Measurements from ENCODE around the gene ABAT.
"Not testable (repeated sequence)": the region's sequence is repeated elsewhere in the genome, so short reads cannot be mapped to it uniquely, and the experiment has no call there.

The ABAT gene

DNA sequence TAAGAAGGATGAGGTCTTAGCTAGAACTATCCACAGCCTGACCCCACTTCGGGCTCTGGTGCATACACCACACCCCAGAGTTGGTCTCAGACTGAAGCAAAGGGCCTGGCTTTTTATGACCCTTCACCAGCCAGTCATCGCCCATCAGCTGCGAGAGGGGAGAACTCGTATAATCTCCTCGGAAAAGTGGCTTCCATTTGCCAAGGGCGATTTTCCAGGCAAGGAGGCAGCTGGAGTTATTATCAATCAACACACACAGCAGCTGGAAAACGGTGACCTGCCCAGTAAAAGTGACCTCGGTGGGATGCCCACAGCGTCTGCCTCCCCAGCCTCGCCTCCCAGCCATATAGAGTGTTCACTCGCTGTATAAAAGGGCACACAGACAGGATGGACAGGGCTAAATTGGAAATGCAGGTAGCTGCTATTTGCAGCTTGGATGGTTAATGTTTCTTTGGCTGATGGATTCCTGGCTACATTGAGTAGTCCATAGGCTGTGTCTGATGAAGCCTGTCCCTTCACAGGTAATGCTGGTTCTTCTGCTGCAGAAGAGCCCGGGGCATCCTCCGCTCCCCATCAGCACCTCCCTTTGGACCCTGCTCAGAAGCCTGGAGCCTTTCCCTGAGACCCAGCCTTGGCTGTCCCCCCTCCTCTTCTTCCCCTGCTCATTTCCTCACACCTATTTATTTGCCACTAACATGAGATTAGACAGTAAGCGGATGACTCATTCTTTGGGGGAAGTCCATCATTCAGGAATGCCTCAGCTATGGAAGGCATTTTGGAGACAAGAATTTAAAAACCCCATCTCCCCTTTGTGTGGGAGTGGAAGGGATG, 77.3 kb downstream of the ABAT start:
- no peak for DNase-seq

DNA sequence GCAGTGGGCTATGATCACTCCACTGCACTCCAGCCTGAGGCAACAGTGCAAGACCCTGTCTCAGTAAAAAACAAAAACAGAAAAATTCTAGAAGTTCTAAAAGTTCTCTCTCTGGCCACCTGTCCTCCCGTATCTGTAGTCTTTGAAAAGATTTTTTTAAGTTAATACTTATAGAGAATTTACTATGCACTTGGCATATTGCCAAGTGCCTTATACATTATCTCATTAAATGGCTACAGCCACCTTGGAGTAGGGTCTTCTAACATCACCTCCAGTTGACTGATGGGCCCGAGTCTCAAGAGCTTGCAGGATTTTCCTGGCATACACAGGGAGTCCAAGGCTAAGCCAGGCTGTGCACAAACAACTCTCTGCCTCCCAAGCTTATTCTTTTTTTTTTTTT, 78.3 kb downstream of the ABAT start:
- DNase-seq, result no peak

DNA sequence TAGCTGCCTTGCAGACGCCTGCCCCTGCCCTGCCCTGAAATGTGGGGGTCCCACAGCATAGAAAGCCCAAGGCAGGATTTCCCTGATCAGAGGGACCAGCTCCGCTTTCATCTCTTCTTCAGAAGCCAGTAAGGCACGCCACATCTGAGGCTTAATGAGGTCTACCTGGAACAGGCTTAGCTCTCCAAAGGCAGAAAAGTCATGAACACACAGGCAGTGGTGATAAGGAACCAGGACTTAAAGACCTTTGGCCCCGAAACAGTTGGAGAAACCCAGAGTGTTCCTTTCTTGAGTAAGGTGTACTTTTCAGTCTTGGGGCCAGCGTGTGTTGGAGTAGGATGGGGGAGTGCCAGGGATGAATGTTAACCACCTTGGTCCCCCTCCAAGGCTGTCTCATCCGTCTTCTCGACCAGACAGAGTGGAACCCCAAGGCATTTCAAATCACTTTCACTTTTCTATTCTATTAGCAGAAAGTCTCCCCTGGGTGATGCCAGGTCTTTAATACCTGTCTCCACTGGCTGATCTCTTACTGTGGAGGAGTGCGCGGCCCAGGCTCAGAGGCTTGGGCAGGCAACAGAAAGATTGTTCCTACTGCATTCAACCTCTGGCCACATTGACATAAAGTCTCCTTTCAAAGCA, 79.1 kb downstream of the ABAT start:
- no peak for DNase-seq

DNA sequence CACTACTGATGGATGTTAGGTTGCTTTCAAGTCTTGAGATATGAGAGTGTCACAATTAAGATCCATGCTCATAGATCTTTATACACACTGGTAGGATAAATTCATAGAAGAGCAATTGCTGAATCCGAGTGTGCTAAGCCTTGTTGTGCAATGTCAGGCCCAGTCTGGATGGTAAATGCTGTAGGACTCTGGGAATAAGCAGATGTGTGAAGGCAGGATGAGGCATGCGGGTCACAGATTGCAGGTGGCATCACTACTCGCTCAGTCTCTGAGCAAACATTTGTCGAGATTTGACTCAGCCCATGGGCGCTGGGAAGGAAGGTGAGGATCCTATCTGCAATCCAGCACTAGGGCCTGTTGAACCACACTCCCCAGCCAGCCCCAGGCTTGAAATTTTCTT, 82.3 kb downstream of the ABAT start:
- no peak for DNase-seq

DNA sequence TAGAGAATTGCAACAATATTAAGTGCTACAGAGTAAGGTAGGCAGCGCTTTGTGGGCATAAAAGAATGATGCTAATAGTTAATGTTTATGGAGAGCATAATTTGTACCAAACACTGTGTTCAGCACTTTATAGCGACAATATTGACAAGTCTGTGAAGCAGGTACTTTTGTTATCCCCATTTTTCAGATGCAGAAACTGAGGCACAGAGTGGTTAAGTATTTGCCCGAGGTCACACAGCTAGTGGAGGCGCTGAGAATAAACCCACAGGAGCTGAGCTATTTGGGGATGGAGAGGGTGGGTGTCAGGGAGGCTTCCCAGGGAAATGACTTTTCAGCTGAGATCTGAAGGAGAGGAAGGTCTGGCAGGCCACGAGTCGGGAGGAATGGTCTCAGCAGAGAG, 83.6 kb downstream of the ABAT start:
- DNase-seq, result no peak

DNA sequence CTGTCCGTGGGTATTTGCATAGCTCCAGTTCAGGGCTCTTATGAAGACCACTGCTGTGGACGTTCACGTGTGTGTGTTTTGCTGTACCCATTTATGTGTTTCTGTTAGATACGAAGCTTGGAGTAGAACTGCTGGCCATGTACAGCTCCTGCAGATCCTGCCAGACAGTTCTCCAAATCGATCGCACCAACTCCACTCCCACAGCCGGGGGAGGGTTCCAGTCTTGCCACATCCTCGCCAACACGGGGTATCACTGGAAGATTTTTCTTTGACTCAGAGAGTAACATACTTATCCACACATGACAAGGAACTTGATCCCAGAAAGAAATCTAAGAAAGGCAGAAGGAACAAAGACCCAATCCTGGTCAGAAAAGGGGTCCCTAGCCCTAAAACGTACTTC, 85.6 kb downstream of the ABAT start:
- DNase-seq, result no peak

DNA sequence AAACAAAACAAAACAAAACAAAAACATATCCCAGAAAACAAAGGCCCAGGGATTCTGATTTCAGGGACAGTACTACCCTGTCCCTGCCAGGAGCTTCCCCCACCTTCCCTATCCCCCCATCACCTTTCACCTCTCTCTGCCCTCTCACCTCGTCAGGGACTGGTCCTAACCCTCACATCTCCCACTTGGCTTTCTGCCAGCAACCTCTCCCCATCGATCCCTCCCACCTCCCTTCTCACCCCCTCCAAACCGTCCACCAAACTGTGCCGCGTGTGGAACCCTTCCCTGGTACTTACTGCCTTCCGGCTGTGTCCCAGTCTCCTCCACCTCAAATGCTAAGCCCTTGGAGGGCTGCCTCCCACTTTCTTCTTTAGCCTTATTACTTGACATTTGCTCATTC, 86.7 kb downstream of the ABAT start:
- no peak for DNase-seq

DNA sequence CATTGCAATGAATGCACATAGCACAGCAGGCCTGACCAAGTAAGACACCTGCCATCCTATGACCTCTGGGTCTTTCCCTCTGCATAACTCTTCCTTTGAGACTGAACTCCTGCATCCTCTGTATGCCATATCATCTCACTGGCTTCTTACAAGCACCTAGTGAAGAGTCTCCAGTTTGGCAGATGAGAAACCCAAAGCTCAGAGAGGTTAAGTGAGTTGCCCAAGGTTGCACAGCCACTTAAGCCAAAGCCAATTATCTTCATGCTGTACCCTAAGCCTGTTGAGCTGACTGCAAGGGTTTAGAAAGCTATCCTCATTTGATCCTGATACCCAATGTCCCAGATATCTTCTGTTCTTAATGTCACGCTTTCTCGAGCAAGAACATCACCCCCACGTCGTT, 87.8 kb downstream of the ABAT start:
- no peak for DNase-seq

DNA sequence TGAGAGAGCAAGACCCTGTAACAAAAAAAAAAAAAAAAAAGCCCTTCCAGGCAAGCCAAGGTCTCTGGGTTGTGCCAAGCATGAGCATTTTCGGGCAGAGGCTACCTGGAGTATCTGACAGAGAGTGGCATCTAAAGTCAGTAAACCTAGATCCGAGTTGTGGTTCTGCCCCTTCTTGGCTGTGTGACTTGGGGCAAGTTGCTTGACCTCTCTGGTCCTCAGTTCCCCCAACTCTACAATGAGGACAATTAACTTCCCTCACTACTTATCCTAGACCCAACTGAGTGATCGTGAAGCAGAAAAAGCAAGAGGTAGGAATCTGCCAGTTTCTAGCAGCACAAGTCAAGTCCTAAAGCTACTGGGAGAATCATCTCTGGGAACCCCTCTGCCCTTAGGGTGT, 88.7 kb downstream of the ABAT start:
- DNase-seq, result no peak

DNA sequence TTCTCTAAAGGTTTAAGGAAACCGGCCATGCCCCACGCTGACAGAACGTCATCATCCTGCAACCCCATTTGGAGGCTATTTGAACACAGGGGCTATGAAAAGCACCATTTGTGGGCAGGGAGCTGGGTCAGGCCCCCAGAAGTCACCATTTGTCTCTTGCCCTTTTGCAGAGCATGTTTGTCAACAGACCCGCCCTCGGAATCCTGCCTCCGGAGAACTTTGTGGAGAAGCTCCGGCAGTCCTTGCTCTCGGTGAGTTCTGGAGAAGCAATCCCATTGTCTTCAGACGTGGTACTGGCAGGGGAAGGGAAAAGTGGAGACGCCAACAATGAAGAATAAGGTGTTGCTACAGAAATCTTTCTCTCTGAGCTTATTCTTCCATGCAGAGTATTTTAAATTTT, 89.5 kb downstream of the ABAT start:
- no peak for DNase-seq

DNA sequence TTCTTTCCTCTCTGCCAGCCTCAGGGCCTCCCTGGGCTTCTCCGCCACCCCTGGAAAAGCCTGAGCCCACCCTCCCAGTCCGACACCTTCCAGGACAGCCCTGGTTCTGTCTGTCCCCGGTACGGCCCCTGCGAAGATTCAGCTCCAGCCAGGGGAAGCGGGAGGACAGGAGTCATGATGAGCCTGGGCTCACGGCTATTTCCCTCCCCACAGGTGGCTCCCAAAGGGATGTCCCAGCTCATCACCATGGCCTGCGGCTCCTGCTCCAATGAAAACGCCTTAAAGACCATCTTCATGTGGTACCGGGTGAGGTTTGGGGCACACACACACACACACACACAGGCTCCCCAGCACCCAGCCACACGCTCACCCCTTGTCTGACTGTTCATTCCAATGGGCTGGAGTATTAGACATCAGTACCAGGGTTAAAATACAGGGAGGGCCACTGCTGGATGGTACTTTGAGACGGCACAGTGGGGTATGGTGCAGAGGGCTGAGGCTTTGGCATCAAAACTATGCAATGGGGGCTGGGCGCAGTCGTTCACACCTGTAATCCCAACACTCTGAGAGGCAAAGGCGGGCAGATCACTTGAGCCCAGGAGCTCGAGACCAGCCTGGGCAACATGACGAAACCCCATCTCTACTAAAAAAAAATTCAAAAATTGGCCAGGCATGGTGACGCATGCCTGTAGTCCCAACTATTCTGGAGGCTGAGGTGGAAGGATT, 90.3 kb downstream of the ABAT start:
- no peak for DNase-seq

DNA sequence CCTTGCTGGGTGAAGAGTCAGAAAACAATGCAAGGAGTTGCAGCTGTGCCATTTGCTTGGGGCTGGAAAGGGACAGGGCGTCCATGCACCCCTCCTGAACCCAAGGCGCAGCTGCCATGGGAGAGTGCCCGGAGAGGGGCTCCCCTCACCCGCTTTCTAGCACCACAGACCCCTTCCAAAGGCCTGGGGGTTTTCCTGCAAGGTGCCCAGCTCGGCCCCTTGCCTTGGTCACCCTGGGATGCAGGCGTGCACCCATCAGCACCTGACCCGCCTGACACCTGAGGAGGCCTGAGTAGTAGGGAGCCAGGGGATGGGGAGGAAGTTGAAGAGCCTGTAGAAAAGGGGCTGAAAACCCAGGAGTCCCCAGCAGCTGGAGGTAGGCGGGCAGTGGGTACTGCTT, 92.8 kb downstream of the ABAT start:
- no peak for DNase-seq

DNA sequence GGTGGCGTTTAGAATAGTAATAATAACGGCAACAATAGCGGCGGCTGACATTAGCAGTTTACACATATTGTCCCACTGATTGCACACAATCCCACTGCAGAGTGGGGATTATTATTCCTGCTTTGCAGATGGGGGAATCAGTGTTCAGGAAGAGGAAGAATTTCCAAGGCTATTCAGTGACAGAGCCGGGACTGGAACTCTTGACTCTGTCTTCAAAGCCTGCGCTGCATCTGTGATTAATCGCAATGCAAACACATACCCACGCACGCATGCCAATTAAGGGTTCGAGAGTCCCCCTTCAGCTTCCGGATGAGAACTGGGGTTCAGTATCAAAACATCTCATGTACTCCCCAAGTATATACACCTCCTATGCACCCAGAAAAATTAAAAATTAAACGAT, 93.9 kb downstream of the ABAT start:
- no peak for DNase-seq

DNA sequence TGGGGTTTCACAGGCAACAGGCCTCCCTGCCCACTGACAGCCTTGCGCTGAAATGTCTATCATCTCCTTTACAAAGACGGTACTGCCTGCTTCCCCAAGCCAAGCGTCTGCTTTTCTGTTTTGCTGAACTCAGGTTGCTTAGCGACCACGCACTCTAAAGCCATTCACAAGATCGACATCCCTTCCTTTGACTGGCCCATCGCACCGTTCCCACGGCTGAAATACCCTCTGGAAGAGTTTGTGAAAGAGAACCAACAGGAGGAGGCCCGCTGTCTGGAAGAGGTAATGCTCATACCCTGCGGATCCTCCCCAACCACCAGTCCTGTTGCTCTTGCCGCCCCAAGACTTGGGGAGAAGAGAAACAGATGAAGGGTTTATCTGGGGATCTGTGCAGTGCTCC, 94.3 kb downstream of the ABAT start:
- DNase-seq, result no peak

DNA sequence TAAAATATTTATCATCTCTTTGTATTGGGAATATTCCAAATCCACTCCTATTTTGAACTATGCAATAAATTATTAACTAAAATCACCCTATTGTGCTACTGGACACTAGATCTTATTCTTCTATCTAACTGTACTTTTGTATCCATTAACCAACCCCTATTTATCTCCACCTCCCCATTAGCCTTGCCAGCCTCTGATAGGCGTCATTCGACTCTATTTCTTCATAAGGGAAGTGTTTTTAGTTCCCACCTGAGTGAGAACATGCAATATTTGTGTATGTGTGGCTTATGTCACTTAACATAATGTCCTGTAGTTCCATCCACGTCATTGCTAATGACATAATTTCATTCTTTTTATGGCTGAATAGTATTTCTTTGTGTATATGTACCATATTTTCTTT, 99.1 kb downstream of the ABAT start:
- DNase-seq, result no peak

DNA sequence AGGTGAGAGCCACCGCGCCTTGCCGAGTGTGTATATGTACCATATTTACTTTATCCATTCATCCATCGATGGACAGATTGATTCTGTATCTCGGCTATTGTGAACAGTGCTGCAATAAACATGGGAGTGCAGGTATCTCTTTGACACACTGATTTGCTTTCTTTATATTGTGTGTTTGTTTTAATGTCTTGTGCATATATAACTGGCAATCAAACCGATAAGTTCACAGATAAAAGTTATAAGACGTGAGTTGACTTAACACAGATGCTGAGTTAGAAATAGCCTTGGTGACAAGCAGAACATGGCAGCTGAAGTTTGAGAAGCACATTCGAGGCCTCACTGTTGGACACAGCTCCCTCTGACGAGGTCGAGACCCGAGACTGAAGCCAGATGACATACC, 99.8 kb downstream of the ABAT start:
- DNase-seq, result no peak

DNA sequence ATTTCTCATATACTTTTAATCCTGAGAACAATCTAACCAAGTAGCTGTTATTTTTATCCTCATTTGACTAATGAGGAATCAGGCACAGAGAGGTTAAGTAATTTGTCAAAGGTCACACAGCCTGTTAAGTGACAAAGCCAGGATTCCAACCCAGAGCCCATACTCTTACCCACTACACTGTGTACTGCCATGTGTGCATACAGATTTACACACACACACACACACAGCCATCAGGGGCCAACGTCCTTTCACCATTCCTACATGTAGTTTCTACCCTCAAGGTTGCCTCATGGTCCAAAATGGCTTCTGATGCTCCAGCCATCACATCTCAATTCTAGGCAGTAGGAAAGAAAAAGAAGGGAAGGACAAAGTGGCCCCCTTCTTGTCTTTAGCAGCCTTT, 100.9 kb downstream of the ABAT start:
- no peak for DNase-seq

DNA sequence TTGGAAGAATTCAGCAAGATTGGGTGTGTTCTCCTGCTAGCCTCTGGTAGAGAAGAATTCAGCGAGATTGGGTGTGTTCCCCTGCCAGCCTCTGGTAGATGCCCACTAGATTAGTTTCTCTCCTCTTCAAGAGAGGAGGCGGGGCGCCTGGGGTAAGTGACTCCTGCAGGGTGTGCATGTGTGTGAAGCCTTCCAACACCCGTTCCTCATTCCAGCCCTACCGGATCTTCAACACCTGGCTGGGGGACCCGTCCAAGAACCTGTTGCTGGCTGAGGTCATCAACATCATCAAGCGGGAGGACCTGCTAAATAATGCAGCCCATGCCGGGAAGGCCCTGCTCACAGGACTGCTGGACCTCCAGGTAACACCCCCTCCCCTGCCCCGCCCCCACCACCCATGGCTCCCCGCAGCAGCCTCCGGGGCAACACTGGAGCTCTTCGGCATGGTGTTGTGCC, 101.7 kb downstream of the ABAT start:
- no peak for DNase-seq

DNA sequence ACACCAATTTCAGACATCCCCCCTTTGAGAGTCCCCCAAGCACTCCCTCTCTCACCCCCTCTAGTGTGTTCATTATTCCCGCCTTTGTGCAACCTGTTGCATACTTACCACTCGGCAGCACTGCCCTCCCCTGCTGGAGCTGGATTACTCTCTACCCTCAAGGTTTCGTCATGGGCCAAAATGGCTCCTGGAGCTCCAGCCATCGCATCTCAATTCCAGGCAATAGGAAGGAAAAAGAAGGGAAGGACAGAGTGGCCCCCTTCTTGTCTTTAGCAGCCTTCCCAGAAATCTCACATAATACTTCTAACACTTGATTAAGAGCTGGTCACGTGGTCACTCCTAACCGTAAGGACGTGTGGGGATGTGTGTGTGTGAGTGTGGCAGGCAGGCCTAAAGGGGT, 102.8 kb downstream of the ABAT start:
- no peak for DNase-seq

DNA sequence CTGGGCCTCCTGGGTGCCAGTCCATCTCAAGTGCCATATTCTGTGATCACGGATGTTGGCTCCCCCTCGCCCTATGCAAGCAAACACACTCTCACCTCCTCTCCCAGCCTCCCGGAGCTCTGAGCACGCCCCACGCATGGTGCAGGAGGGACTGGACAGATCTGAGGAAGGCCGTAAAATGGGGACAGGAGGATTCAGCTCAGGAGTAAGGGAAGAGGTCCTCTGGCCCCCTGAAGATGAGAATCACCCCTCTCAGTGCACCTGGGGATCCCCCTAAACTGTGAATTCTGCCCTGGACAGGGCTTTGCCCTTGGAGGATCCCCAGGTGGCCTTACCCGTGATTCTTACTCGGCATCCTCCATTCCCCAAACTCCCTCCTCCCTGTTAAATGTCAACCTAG, 107.4 kb downstream of the ABAT start:
- DNase-seq, result no peak

DNA sequence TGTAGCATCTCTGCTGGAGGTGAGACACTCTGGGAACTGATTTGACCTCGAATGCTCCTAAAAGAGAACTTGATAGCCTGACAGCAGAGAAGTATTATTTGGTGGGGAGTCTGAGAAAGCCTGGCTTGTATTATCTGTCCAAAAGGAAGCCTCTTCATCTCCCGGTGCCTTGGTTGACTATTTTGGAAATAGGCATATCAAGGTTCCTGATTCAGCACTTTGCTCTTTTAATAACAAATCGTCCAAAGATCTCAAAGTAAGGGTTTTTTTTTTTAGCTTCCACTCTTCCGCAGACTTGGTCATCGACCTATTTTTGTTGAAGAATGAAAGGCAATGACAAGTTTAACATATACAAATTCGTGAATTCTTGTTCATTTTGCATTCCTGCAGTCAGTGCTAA, 108.3 kb downstream of the ABAT start:
- no peak for DNase-seq

DNA sequence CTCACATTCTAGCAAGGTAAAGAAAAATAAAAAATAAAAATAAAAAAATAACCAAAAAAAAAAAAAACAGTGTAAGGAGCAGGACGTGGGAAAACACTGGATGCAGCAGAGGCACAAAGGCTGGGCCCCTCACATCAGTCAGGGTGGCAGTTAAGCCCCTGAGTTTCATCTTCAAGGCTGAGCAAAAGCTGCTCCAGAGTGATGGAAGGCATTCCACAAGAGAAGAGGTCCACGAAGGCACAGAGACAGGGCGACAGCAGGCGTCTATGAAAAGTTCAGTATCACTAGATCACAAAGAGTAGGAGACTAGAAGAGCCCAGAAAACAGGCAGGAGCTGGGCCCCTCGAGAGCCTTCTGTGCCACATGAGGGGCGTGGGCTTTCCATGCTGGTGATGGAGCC, 111.0 kb downstream of the ABAT start:
- no peak for DNase-seq

DNA sequence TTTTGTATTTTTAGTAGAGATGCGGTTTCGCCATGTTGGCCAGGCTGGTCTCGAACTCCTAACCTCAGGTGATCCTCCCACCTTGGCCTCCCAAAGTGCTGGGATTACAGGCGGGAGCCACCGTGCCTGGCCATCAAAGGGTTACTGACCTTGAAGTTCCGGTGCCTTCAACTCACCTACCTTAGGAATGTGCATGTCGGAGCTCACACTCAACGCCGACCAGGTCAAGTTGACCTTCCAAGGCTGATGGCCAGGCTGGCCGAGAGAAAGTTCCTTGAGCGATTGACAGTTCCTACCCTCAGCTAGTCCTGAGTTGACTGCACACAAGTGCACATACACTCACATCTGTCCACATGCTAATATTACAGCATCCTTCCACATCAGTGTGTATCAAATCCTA, 111.9 kb downstream of the ABAT start:
- not testable (repeated sequence) for DNase-seq

DNA sequence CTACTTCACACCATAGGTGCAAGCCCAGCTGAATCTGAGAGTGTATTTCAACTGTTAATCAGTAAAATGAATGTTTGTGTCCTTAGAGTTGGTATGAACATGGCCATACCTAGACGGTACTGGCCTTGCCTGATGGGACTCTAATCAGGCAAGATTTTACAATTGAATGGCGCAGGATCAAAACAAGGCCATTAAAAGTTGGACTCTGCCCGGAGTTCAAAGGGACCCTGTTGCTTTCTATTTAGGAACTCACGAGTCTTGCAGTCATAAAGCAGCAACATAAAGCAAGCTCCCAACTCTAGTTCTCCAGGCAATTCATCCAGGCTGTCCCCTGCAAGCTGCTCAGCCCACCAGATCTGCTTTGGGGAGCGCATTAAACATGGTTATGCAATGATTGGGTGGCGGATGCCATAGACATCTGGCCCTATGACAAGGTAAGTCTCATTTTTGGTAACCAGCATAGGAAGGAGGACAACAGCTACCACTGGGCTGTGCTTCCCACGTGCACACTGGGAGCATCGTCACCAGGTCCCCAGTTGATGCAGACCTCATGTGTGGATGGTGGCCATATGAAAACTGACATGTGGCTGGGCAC, 114.3 kb downstream of the ABAT start:
- no peak for DNase-seq

Measured in NCI-H526 treated with DMSO at 0.1 percent for 48 hours (cell line).